HPDE6-E6E7 (cell line): ENCODE results near the gene POLR3B.
"Not testable (repeated sequence)": the region's sequence is repeated elsewhere in the genome, so short reads cannot be mapped to it uniquely, and the experiment has no call there.

ENCODE experiments used
- DNase-seq: peaks from one replicate; pipeline ENCODE4 v3.0.0; 2011; ENCODE audit warnings: missing footprints; ENCODE audit errors: extremely low spot score

The POLR3B gene

GRCh38 chr12:106357549-106358395, at the start of gene POLR3B:
Gene POLR3B, plus strand, starts transcription at chr12:106357748. Its CDS starts 132 bp downstream, at chr12:106357880.
- DNase-seq, result peak; percentile 91

- no peak for DNase-seq
Observed at GRCh38 chr12:106308121-106308520, 49.4 kb upstream of the POLR3B start.

- no peak for DNase-seq
Observed at GRCh38 chr12:106308611-106309010, 48.9 kb upstream of the POLR3B start.

- DNase-seq, result no peak
Observed at GRCh38 chr12:106309671-106310505, 47.7 kb upstream of the POLR3B start.

- DNase-seq, result no peak
Observed at GRCh38 chr12:106310687-106311086, 46.9 kb upstream of the POLR3B start.

GRCh38 chr12:106311139-106311538, 46.4 kb upstream of the POLR3B start:
- DNase-seq, result no peak

- not testable (repeated sequence) for DNase-seq
Observed at GRCh38 chr12:106313413-106313812, 44.1 kb upstream of the POLR3B start.

- no peak for DNase-seq
Observed at GRCh38 chr12:106315523-106315922, 42.0 kb upstream of the POLR3B start.

- no peak for DNase-seq
Observed at GRCh38 chr12:106317406-106318082, 40.0 kb upstream of the POLR3B start.

GRCh38 chr12:106321139-106321850, 36.3 kb upstream of the POLR3B start:
- no peak for DNase-seq

GRCh38 chr12:106323537-106323936, 34.0 kb upstream of the POLR3B start:
- DNase-seq, result no peak

- no peak for DNase-seq
Observed at GRCh38 chr12:106327309-106327869, 30.2 kb upstream of the POLR3B start.

GRCh38 chr12:106328735-106329134, 28.8 kb upstream of the POLR3B start:
- DNase-seq, result no peak

- no peak for DNase-seq
Observed at GRCh38 chr12:106329231-106329982, 28.1 kb upstream of the POLR3B start.

- DNase-seq, result no peak
Observed at GRCh38 chr12:106331599-106331998, 25.9 kb upstream of the POLR3B start.

GRCh38 chr12:106332536-106332935, 25.0 kb upstream of the POLR3B start:
- no peak for DNase-seq

- no peak for DNase-seq
Observed at GRCh38 chr12:106333010-106333409, 24.5 kb upstream of the POLR3B start.

- no peak for DNase-seq
Observed at GRCh38 chr12:106333756-106334155, 23.8 kb upstream of the POLR3B start.

GRCh38 chr12:106341086-106341877, 16.3 kb upstream of the POLR3B start:
- no peak for DNase-seq
